C4-2B (cell line): ENCODE results near the gene MX2.

Experiments used
- ZFX ChIP-seq: fragments of 450-650 bp; IDR thresholded peaks from 2 replicates; pipeline ENCODE4 v1.6.1; 2017
- TF ChIP-seq, protein P1 (sequence below): fragments of 450-650 bp; conservative IDR thresholded peaks from 2 replicates; pipeline ENCODE4 v1.5.1; 2017; ENCODE audit warnings: mild to moderate bottlenecking

DNA sequence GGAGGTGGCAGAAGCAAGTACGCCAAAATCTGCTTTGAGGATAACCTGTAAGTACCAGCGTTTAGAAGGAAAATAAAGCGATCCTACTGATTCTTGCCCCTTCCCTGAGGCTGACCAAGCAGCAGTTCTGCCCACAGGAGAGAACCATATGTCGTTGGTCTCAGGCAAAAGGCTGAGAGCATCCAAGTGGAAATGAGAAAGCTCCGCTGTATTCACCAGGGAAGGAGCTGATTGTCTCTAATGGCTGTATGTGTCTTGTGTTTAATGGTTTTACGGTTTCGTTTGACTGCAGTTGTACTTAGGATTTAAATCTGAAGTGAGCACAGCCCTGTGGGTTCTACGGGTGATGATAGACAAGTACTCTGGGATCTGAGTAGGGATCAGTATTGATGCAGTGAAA, 23.4 kb upstream of the MX2 start:
- TF ChIP-seq, protein P1, sequence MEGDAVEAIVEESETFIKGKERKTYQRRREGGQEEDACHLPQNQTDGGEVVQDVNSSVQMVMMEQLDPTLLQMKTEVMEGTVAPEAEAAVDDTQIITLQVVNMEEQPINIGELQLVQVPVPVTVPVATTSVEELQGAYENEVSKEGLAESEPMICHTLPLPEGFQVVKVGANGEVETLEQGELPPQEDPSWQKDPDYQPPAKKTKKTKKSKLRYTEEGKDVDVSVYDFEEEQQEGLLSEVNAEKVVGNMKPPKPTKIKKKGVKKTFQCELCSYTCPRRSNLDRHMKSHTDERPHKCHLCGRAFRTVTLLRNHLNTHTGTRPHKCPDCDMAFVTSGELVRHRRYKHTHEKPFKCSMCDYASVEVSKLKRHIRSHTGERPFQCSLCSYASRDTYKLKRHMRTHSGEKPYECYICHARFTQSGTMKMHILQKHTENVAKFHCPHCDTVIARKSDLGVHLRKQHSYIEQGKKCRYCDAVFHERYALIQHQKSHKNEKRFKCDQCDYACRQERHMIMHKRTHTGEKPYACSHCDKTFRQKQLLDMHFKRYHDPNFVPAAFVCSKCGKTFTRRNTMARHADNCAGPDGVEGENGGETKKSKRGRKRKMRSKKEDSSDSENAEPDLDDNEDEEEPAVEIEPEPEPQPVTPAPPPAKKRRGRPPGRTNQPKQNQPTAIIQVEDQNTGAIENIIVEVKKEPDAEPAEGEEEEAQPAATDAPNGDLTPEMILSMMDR: no peak
- TF ChIP-seq ZFX: no peak
